Rectal smooth muscle tissue (tissue), 1 donor: ENCODE data around the gene UGT1A5.

Source experiments
- H3K27ac ChIP-seq: one replicate; pipeline ENCODE4 v1.7.0; 2013; ENCODE audit warnings: low read depth, low read length, inconsistent platforms
- H3K27me3 ChIP-seq: one replicate; pipeline ENCODE4 v1.7.0; 2013; ENCODE audit warnings: low read length; ENCODE audit not compliant: control insufficient read depth, insufficient read depth
- H3K36me3 ChIP-seq: one replicate; pipeline ENCODE4 v1.7.0; 2013; ENCODE audit warnings: low read length; ENCODE audit not compliant: control insufficient read depth, insufficient read depth
- H3K4me1 ChIP-seq: one replicate; pipeline ENCODE4 v1.7.0; 2013; ENCODE audit warnings: low read length; ENCODE audit not compliant: control insufficient read depth, insufficient read depth
- H3K4me3 ChIP-seq: one replicate; pipeline ENCODE4 v1.7.0; 2013; ENCODE audit warnings: low read length
- H3K9ac ChIP-seq: one replicate; pipeline ENCODE4 v1.7.0; 2013; ENCODE audit warnings: low read length

The UGT1A5 gene

DNA sequence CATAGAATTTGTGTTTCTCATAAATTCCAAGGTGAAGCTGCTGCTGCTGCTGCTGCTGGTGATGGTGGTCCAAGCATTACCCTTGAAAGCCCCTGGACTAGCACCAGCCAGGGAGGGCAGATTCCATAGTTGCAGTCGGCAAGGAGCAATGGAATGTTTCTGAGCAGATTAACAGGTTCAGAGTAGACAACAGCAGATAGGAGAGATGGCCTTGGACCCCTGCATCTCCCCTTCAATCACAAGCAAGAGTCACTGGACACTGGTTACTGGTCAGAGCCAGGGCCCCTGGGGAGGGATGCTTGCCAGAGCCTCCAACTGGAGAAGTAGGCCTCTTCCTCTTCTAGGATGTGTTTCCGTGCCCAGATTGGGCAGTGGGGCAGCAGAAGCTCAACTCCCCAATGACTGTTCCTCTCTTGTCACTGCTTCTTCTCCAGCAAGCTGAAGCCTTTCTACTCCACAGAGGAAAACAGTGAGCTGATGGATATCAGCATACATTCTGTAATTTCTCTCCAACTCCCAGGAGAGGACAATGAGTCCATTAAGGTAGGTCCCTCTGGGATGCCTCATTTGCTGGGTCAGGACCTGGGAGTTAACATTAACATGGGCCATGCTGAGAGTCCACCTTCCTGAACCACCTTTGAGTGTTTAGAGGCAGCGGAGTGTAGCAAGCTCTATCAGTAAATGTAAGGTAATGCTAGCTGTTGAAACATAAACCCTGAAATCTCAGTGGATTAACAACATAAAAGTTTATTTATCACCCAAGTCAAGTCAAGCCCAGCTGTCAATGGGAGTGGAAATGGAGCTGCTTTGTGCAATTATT lies 100.7 kb downstream of the UGT1A5 start:
- Histone ChIP-seq H3K9ac (no peak overlapping the region), H3K27ac (no peak overlapping the region), H3K4me3 (no peak overlapping the region), H3K27me3 (no peaks in the 10 kb centered on the region), H3K36me3 (no peaks in the 10 kb centered on the region), H3K4me1 (no peaks in the 10 kb centered on the region)

- no peak overlapping the region for H3K4me3 ChIP-seq
- no peak overlapping the region for H3K9ac ChIP-seq
- no peaks in the 10 kb centered on the region for H3K4me1 ChIP-seq
- H3K27ac ChIP-seq: no peak overlapping the region
- H3K36me3 ChIP-seq: no peaks in the 10 kb centered on the region
- no peaks in the 10 kb centered on the region for H3K27me3 ChIP-seq
Measured at GRCh38 chr2:233814056-233814835, 101.5 kb downstream of the UGT1A5 start.

- no peaks in the 10 kb centered on the region for H3K36me3 ChIP-seq
- no peak overlapping the region for H3K27ac ChIP-seq
- no peak overlapping the region for H3K4me3 ChIP-seq
- H3K4me1 ChIP-seq: no peaks in the 10 kb centered on the region
- H3K27me3 ChIP-seq: no peaks in the 10 kb centered on the region
- no peak overlapping the region for H3K9ac ChIP-seq
Measured at GRCh38 chr2:233815861-233816260, 103.2 kb downstream of the UGT1A5 start.

DNA sequence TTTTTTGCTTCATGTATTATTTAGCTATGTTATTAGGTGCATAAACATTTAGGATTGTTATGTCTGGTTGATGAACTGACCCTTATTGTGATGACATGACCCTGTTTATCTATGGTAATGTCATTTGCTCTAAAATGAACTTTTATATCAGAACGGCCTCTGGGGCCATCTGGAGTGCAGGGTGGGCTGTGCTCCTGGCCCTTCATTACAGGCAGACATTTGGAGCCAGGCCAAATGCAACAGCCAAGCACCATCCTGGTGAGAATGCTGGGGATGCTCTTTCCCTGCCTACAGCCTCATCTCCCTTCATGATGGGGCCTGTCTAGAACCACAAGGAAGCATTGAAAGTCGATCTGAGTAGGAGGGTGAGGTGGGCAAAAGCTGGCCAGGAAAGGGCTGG lies 103.6 kb downstream of the UGT1A5 start:
- H3K27ac ChIP-seq: no peak overlapping the region
- H3K4me3 ChIP-seq: no peak overlapping the region
- no peaks in the 10 kb centered on the region for H3K4me1 ChIP-seq
- no peaks in the 10 kb centered on the region for H3K27me3 ChIP-seq
- H3K9ac ChIP-seq: no peak overlapping the region
- no peaks in the 10 kb centered on the region for H3K36me3 ChIP-seq

DNA sequence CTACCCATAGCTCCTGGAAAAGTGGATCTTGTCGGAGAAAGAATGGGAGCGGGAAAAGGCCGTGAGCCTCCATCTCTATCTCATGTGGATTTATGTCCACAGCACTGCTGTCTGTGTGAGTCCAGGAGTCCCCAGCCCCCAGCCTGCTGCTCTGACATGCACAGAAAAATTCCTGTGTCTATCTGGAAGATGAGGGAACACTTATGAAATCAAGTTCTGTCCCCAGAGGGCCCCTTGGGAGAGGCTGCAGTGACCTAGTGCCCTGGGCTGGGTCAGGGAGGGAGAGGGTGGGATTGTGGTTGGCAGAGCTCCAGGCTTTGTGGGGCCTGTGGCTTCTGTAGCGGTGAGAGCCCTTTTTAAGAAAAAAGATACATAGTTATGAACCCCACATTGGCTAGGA lies 104.1 kb downstream of the UGT1A5 start:
- H3K4me3 ChIP-seq: no peak overlapping the region
- no peak overlapping the region for H3K27ac ChIP-seq
- H3K27me3 ChIP-seq: no peaks in the 10 kb centered on the region
- H3K9ac ChIP-seq: no peak overlapping the region
- H3K4me1 ChIP-seq: no peaks in the 10 kb centered on the region
- no peaks in the 10 kb centered on the region for H3K36me3 ChIP-seq

- Histone ChIP-seq H3K4me3 (no peak overlapping the region), H3K4me1 (no peaks in the 10 kb centered on the region), H3K27me3 (no peaks in the 10 kb centered on the region), H3K36me3 (no peaks in the 10 kb centered on the region), H3K9ac (no peak overlapping the region), H3K27ac (no peak overlapping the region)
Measured at GRCh38 chr2:233817361-233817911, 104.7 kb downstream of the UGT1A5 start.

- Histone ChIP-seq H3K27me3 (no peaks in the 10 kb centered on the region), H3K36me3 (no peaks in the 10 kb centered on the region), H3K27ac (no peak overlapping the region), H3K4me1 (no peaks in the 10 kb centered on the region), H3K9ac (no peak overlapping the region), H3K4me3 (no peak overlapping the region)
Measured at GRCh38 chr2:233817995-233818638, 105.4 kb downstream of the UGT1A5 start.

- Histone ChIP-seq H3K4me3 (no peak overlapping the region), H3K4me1 (no peaks in the 10 kb centered on the region), H3K27me3 (no peaks in the 10 kb centered on the region), H3K27ac (no peak overlapping the region), H3K36me3 (no peaks in the 10 kb centered on the region), H3K9ac (no peak overlapping the region)
Measured at GRCh38 chr2:233818639-233819621, 106.2 kb downstream of the UGT1A5 start.

- Histone ChIP-seq H3K4me3 (no peak overlapping the region), H3K36me3 (no peaks in the 10 kb centered on the region), H3K4me1 (no peaks in the 10 kb centered on the region), H3K9ac (no peak overlapping the region), H3K27ac (no peak overlapping the region), H3K27me3 (no peaks in the 10 kb centered on the region)
Measured at GRCh38 chr2:233819884-233820773, 107.4 kb downstream of the UGT1A5 start.

DNA sequence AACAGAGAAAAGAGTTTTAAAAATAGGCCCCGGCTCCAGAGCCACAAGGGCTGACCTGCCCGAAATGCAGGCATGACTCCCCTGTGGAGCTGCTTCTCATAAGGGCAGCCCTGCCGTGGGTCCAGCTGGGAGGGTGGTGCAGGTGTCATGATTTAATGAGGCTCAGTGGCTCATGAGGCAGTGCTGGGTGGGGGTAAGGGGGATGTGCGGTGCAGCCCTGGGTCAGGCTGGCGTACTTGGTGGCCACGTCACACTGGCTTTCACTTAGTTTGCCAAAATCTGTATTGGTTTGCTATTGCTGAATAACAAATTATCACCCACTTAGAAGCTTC lies 108.0 kb downstream of the UGT1A5 start:
- Histone ChIP-seq H3K9ac (no peak overlapping the region), H3K4me1 (no peaks in the 10 kb centered on the region), H3K27me3 (no peaks in the 10 kb centered on the region), H3K4me3 (no peak overlapping the region), H3K36me3 (no peaks in the 10 kb centered on the region), H3K27ac (no peak overlapping the region)

DNA sequence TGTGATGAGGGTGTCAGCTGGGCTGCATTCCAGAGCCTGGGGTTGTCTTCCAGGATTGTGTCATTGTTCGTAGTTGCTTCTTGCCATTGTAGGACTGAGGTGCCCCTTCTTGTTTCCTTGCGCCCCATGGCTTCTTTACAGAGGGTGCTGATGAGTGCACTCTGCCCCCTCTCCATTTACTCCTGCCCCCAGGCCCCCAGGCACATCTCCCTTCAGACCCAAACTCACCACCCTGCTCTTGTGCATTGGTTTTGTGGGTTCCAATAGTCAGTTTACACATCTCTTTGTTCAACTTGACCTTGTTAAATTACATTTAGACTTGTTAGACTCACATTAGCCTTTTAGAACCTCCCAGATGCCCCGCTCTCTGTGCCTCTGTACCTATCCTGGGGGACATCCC lies 108.5 kb downstream of the UGT1A5 start:
- no peaks in the 10 kb centered on the region for H3K4me1 ChIP-seq
- no peaks in the 10 kb centered on the region for H3K27me3 ChIP-seq
- no peak overlapping the region for H3K27ac ChIP-seq
- H3K9ac ChIP-seq: no peak overlapping the region
- H3K36me3 ChIP-seq: no peaks in the 10 kb centered on the region
- H3K4me3 ChIP-seq: no peak overlapping the region
